Stimulated activated CD4-positive, alpha-beta T cell treated with anti-CD3 and anti-CD28 coated beads, Interleukin-2, amount 100 ng/mL, for 4 hours (primary cell): ENCODE results near the gene KRTAP23-1.

Experiments
- DNase-seq: peaks from one replicate; pipeline ENCODE4 v3.0.0-alpha.2; 2020; ENCODE audit warnings: low read depth

Gene KRTAP23-1

GRCh38 chr21:30306884-30307283 lies 41.5 kb downstream of the KRTAP23-1 start:
- no peak for DNase-seq

- DNase-seq = no peak
Observed at GRCh38 chr21:30305136-30305535, 43.3 kb downstream of the KRTAP23-1 start.
